HepG2 (cell line): Measurements from ENCODE around the gene RAP1GAP2. TPM values are rescaled to one million over a fixed set of nuclear protein-coding genes. Genes with fewer than 3 reads are reported as not detected.

Experiments
- ATAC-seq: fragments of 200-7000 bp; cut with Tn5 transposase; 3 replicates; pipeline ENCODE4 v1.9.1; 2020; ENCODE audit warnings: mild to moderate bottlenecking, moderate library complexity
- BruUV-seq: library from RNA; stranded (reverse); fragments of 400-500 nt; replicated peaks from 2 replicates; lab custom pipeline; 2021; lab: Mats Ljungman, UMichigan
- CTCF ChIA-PET: fragments of 300-600 bp; formaldehyde crosslinking; extraction: SDS; loops from one replicate; lab custom pipeline; 2021; ENCODE audit warnings: low total read pairs, inconsistent platforms, low intra/inter-chr PET ratio; lab: Yijun Ruan, JAX
- POLR2A ChIA-PET: fragments of 350-600 bp; sonication (Branson Sonifier 250); formaldehyde crosslinking; loops from one replicate; lab custom pipeline; 2020; ENCODE audit warnings: antibody characterized with exemption, inconsistent platforms; lab: Yijun Ruan, JAX
- DNase-seq: peaks from one replicate; pipeline ENCODE4 v3.0.0-alpha.2; 2015; ENCODE audit warnings: low spot score
- FAIRE-seq: peaks from 3 replicates; lab custom pipeline; 2011; peaks lifted over from hg19 to GRCh38; lab: Jason Lieb, UNC
- H2AFZ ChIP-seq: one replicate; pipeline ENCODE4 v1.6.1; 2011; ENCODE audit warnings: low read length, inconsistent platforms
- H3K27ac ChIP-seq: fragments of 300-600 bp; 3 replicates; pipeline ENCODE4 v1.8.0; 2011; ENCODE audit warnings: mixed run types, mild to moderate bottlenecking, mixed read lengths, low read length, inconsistent platforms; ENCODE audit not compliant: insufficient read depth; ENCODE audit errors: extremely low read length
- H3K27me3 ChIP-seq, 2 experiments: fragments of 200-600 bp in 1 of 2; 2 replicates in 1 of 2; 3 replicates in 1 of 2; pipeline versions ENCODE4 v1.6.0 to v1.8.0; 2011; ENCODE audit warnings: low read length in 2 of 2, mild to moderate bottlenecking in 2 of 2, moderate library complexity in 2 of 2, inconsistent platforms in 1 of 2; ENCODE audit not compliant: insufficient read depth in 2 of 2, control insufficient read depth in 1 of 2
- H3K36me3 ChIP-seq, 2 experiments: fragments of 200-600 bp in 1 of 2; replicated peaks in 1 of 2; 2 replicates in 1 of 2; 3 replicates in 1 of 2; pipeline versions ENCODE4 v1.5.1 to v1.8.0; 2011; ENCODE audit warnings: low read length in 2 of 2, inconsistent platforms in 1 of 2; ENCODE audit not compliant: insufficient read depth in 2 of 2, control insufficient read depth in 1 of 2
- H3K4me1 ChIP-seq: 2 replicates; pipeline ENCODE4 v1.5.1; 2012; ENCODE audit warnings: low read length, inconsistent platforms; ENCODE audit not compliant: insufficient read depth
- H3K4me2 ChIP-seq: 2 replicates; pipeline ENCODE4 v1.6.0; 2011; ENCODE audit warnings: low read depth, low read length, inconsistent platforms
- H3K4me3 ChIP-seq, 3 experiments: fragments of 200-600 bp in 1 of 3; sonication (generic), shearing (Covaris generic) in 1 of 3; replicated peaks in 1 of 3; 2 replicates each; pipeline ENCODE4 v1.5.1; 2011 to 2016; ENCODE audit warnings: low read length in 3 of 3, inconsistent platforms in 2 of 3, low read depth in 2 of 3, mild to moderate bottlenecking in 2 of 3, control low read depth in 1 of 3, mixed read lengths in 1 of 3; ENCODE audit not compliant: insufficient read depth in 1 of 3
- H3K79me2 ChIP-seq: one replicate; pipeline ENCODE4 v1.6.1; 2011; ENCODE audit warnings: low read length, inconsistent platforms; ENCODE audit not compliant: insufficient read depth
- H3K9ac ChIP-seq: 2 replicates; pipeline ENCODE4 v1.6.0; 2011; ENCODE audit warnings: mild to moderate bottlenecking, low read depth, low read length, inconsistent platforms; ENCODE audit not compliant: insufficient read depth
- H3K9me3 ChIP-seq: 2 replicates; pipeline ENCODE4 v1.5.1; 2012; ENCODE audit warnings: mild to moderate bottlenecking, low read length
- H4K20me1 ChIP-seq: 2 replicates; pipeline ENCODE4 v1.6.0; 2011; ENCODE audit warnings: inconsistent platforms, mild to moderate bottlenecking, low read length, moderate library complexity; ENCODE audit not compliant: insufficient read depth
- HNRNPLL ChIP-seq: fragments of 200-400 bp; formaldehyde crosslinking; IDR thresholded peaks from 2 replicates; pipeline ENCODE4 v1.6.1; 2017; ENCODE audit warnings: mild to moderate bottlenecking, low read depth, low read length; ENCODE audit not compliant: poor library complexity, severe bottlenecking
- TFAP4 ChIP-seq: sonication (generic); IDR thresholded peaks from 2 replicates; pipeline ENCODE4 v1.6.1; 2016; ENCODE audit warnings: low read depth, borderline replicate concordance
- ZNF556 ChIP-seq: sonication (generic); formaldehyde crosslinking; IDR thresholded peaks from 2 replicates; pipeline ENCODE4 v1.4.0; 2020; ENCODE audit warnings: mild to moderate bottlenecking, missing genetic modification reagents, borderline replicate concordance
- ZNF614 ChIP-seq: IDR thresholded peaks from 2 replicates; pipeline ENCODE4 v1.6.1; 2018; ENCODE audit warnings: missing biosample characterization, missing genetic modification reagents, inconsistent platforms, borderline replicate concordance
- WGBS: methylation state at CpG from one replicate; pipeline ENCODE4 v1.1.6; 2017; ENCODE audit warnings: low lambda C conversion rate; 5-methylcytosine and 5-hydroxymethylcytosine counted together
- in situ Hi-C: cut with HindIII; loops from 2 replicates; pipeline ENCODE4 v1.10.0; 2017; ENCODE audit warnings: low pct_unique_long_range_greater_than_20kb; ENCODE audit not compliant: extremely low pct_ligation_motif_present
- intact Hi-C: fragments of 100-400 bp; cut with micrococcal nuclease; formaldehyde crosslinking; loops from one replicate; pipeline ENCODE4 v1.10.0; 2022; ENCODE audit not compliant: unreplicated experiment
- polyA plus RNA-seq, 8 experiments: library from polyadenylated mRNA; depleted of rRNA in 3 of 8; stranded (reverse) in 7 of 8; unstranded in 1 of 8; fragments of >200 nt; fragmentation: Illumina TruSeq in 4 of 8; extraction: Trizol in 4 of 8; gene quantifications; 2 replicates each; pipeline versions ENCODE4 v1.2.1 to v1.2.3, GENCODE V29; 2011 to 2016; ENCODE audit warnings: low read depth in 4 of 8, missing spikeins in 1 of 8, mixed read lengths in 1 of 8; ENCODE audit not compliant: insufficient read depth in 1 of 8
- total RNA-seq, 5 experiments: library from RNA; depleted of rRNA; stranded (reverse); fragments of >200 nt; fragmentation: Illumina TruSeq; extraction: Trizol; gene quantifications; 2 replicates each; pipeline ENCODE4 v1.2.3, GENCODE V29; 2016; ENCODE audit warnings: low read depth in 1 of 5
- TF ChIP-seq, protein P1 (sequence below): fragments of 450-650 bp; IDR thresholded peaks from 2 replicates; pipeline ENCODE4 v1.6.1; 2016

The RAP1GAP2 gene
- total and polyA plus RNA-seq, 2 of the 13 experiments (the other 11 are each of a cell fraction or from before 2014, with no cell fraction given): 10.9 to 12.0 TPM

DNA sequence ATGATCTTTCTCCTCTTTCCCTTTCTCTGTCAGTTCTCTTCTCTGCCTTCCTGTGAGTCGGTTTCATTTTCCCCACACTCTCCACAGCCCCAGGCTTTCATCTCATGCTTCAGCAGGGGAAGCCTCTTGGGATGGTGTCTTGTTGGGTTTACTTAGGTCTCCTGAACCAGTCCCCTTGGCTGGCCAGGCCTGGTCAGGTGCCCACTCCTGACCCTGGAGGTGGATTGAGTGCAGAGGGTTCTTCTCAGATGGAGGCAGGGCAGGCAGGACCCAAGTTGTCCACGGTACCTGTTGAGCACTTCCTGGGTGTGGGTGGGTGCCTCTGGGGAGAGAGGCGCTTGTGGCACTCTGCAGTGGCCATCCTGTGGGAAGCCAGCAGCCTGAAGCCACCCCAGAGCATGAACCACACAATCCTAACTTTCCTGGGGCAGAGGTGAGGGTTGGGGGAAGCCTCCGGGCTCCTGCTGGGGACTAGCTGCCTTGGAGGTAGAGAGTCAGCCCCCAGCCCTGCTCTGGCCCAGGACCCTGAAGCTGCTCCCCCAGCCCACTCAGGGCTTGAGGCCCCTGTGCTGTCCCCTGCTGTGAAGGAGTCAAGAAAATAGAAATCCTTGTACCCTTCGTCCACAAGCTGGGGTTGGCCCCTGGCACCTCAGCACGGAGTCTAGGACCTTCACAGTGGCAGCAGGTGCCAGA, 2.0 kb upstream of the RAP1GAP2 start (continued):
- no peak for TF ChIP-seq ZNF556 (CRISPR knock-in tag)
- TF ChIP-seq ZNF614 (CRISPR knock-in tag): no peak
- no peak for TF ChIP-seq TFAP4

- no peaks in the 10 kb centered on the region for H3K36me3 ChIP-seq
- no peak for ATAC-seq
- H3K4me1 ChIP-seq: no peaks in the 10 kb centered on the region
- H2AFZ ChIP-seq: no peak overlapping the region
- H3K9me3 ChIP-seq: no peaks in the 10 kb centered on the region
- in situ Hi-C loops: no loop called here
- ChIA-PET CTCF (no interaction called here), POLR2A (interaction anchor here (0.6 kb wide), 1 partner anchor 34 kb away, joined by 4 read pairs; no protein-coding TSS in a partner anchor)
- no peak for DNase-seq
- no TSS peak for BruUV-seq
- FAIRE-seq: no peak
- H3K27ac ChIP-seq: no peak overlapping the region
- no peak for TF ChIP-seq HNRNPLL
- TF ChIP-seq, protein P1, sequence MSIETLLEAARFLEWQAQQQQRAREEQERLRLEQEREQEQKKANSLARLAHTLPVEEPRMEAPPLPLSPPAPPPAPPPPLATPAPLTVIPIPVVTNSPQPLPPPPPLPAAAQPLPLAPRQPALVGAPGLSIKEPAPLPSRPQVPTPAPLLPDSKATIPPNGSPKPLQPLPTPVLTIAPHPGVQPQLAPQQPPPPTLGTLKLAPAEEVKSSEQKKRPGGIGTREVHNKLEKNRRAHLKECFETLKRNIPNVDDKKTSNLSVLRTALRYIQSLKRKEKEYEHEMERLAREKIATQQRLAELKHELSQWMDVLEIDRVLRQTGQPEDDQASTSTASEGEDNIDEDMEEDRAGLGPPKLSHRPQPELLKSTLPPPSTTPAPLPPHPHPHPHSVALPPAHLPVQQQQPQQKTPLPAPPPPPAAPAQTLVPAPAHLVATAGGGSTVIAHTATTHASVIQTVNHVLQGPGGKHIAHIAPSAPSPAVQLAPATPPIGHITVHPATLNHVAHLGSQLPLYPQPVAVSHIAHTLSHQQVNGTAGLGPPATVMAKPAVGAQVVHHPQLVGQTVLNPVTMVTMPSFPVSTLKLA: peak; percentile 97
- H3K27me3 ChIP-seq: peaks cover 4 to 9% of the 10 kb centered on the region in 2 experiments; a peak in 3 of 5 replicates
- H3K9ac ChIP-seq: no peak overlapping the region
- no peaks in the 10 kb centered on the region for H4K20me1 ChIP-seq
- H3K4me2 ChIP-seq: no peak overlapping the region
- 77% methylated on average over 12 of the region's 28 CpGs for WGBS
- no peaks in the 10 kb centered on the region for H3K79me2 ChIP-seq
- intact Hi-C loops: no loop called here
- no peak overlapping the region for H3K4me3 ChIP-seq
Measured at GRCh38 chr17:2795441-2796163, 636 bp upstream of the RAP1GAP2 start.
